ENCODE results near the gene RPAP3. TPM values are rescaled to one million over a fixed set of nuclear protein-coding genes. Genes with fewer than 3 reads are reported as not detected.
A peak's percentile ranks its signal among the peaks of the same experiment; 100 is the strongest.

Gene RPAP3
- total RNA-seq, 4 donors from 2014 or later, result 6.8 to 13.0 (median 7.9) TPM

DNA sequence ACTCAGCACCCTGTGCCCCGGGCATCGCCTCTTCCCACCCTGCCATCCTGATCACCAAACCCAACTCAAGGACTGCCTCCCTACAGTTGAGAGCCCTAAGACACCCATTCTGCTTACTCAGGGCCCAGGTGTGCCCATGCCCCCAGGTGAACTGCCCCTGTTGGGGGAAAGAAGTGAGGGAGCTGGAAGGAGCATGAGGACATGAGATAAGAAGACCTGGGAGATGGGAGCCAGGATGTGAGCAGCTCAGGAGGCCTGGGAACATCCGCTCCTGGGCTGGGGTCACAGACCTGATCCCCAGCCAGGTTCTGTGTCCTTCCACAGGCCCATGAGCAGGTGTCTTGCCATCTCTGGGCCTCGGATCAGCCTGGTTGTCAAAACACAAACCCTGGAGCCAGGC is 46.3 kb upstream of the RPAP3 start:
- H3K4me3 ChIP-seq (ENCODE audit: low read depth, poor library complexity, severe bottlenecking), result no peak overlapping the region
- no peak for DNase-seq (ENCODE audit: low spot score in 2 of 2)
- no peak for TF ChIP-seq CTCF (IDR thresholded peaks at IDR 0.05)
- no peak for TF ChIP-seq POLR2A (IDR thresholded peaks at IDR 0.05)
- intact Hi-C loops (cut with DNase I; ENCODE audit: low total_unique reads), result no loop called here
- WGBS, 2 donors, result 79 to 85% methylated on average over 4 of the region's 4 CpGs

DNA sequence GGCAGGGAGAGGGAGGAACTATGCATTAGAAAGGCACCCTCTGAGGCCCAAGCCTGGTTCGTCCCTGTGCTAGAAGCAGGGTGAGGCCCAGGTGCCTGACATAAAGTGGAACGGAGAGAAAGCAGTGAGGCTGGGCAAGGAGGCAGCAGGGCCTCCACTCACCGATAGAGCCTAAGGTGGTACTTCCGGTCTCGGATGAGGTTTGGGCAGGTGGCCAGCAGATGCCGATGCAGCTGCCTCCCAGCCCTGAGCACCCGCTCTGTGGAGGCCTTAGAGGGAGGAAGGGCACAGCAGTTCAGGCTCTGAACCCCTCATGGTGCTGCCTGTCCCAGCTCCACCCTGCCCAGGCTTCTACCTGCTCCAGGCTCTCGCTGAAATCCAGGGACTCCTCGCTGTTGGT is 45.7 kb upstream of the RPAP3 start:
- no peak for TF ChIP-seq POLR2A (IDR thresholded peaks at IDR 0.05)
- no peak for TF ChIP-seq CTCF (IDR thresholded peaks at IDR 0.05)
- WGBS, 2 donors, result 76 to 80% methylated on average over 8 to 9 of the region's 9 CpGs
- no peak overlapping the region for H3K4me3 ChIP-seq (ENCODE audit: low read depth, poor library complexity, severe bottlenecking)
- peak in 1 of 2 donors; percentile 87 for DNase-seq (ENCODE audit: low spot score in 2 of 2)
- intact Hi-C loops (cut with DNase I; ENCODE audit: low total_unique reads), result no loop called here

GRCh38 chr12:47750916-47751470 is 45.2 kb upstream of the RPAP3 start:
- H3K4me3 ChIP-seq (ENCODE audit: low read depth, poor library complexity, severe bottlenecking), result no peak overlapping the region
- TF ChIP-seq POLR2A (IDR thresholded peaks at IDR 0.05) (no peak), CTCF (IDR thresholded peaks at IDR 0.05) (no peak)
- WGBS, 2 donors, result 93 to 94% methylated on average over 19 of the region's 19 CpGs
- DNase-seq (ENCODE audit: low spot score in 2 of 2), result no peak
- intact Hi-C loops (cut with DNase I; ENCODE audit: low total_unique reads), result no loop called here

- no peak for DNase-seq (ENCODE audit: low spot score in 2 of 2)
- TF ChIP-seq CTCF (IDR thresholded peaks at IDR 0.05), result no peak
- no peak for TF ChIP-seq POLR2A (IDR thresholded peaks at IDR 0.05)
- 92 to 96% methylated on average over 8 to 10 of the region's 10 CpGs for WGBS, 2 donors
- no peak overlapping the region for H3K4me3 ChIP-seq (ENCODE audit: low read depth, poor library complexity, severe bottlenecking)
- intact Hi-C loops (cut with DNase I; ENCODE audit: low total_unique reads), result no loop called here
Measured at GRCh38 chr12:47750229-47750798, 44.5 kb upstream of the RPAP3 start.

DNA sequence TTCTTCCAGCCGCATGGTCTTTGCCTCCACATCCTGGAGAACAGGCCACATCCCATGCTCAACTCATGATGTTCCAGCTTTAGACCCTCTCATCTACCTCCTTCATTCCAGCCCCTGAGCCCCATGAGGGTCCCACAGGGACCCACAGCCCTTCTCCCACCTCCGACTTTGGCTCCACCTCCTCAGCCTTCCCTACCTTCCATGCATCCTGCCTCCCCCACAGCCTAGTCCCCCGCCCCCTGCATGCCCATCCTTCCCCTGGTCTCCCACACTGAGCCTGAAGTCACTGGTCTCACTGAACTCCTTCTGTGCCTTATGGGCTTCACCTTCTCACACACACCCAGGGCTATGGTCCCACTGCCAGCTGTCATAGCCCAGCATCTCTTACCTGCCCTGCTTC is 43.1 kb upstream of the RPAP3 start:
- no peak for DNase-seq (ENCODE audit: low spot score in 2 of 2)
- no peak overlapping the region for H3K4me3 ChIP-seq (ENCODE audit: low read depth, poor library complexity, severe bottlenecking)
- TF ChIP-seq CTCF (IDR thresholded peaks at IDR 0.05) (no peak), POLR2A (IDR thresholded peaks at IDR 0.05) (no peak)
- intact Hi-C loops (cut with DNase I; ENCODE audit: low total_unique reads), result no loop called here
- whole genome bisulfite sequencing, 2 donors, result 95 to 97% methylated on average over 3 of the region's 3 CpGs

DNA sequence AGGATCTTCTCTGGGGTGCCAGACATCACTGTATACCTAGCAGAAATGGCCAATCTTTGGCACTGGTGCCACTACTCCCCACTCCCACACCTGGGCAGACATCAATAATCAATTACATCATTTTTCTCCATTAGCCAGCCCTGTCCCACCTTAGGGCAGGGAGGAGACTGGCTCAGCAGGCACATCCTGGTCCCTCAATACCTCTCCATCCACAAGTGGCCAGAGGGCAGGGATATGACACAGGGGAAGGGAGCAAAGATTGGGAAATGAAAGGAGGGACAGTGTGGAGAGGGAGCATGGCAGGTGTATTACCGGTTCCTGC is 42.6 kb upstream of the RPAP3 start:
- intact Hi-C loops (cut with DNase I; ENCODE audit: low total_unique reads), result no loop called here
- H3K4me3 ChIP-seq (ENCODE audit: low read depth, poor library complexity, severe bottlenecking), result no peak overlapping the region
- 86 to 100% methylated on average over 1 of the region's 1 CpG for WGBS, 2 donors
- DNase-seq (ENCODE audit: low spot score in 2 of 2), result no peak
- TF ChIP-seq CTCF (IDR thresholded peaks at IDR 0.05) (no peak), POLR2A (IDR thresholded peaks at IDR 0.05) (no peak)
